HG03378 (cell line): Measurements from ENCODE around the gene BORCS6.

Experiments used
- ATAC-seq: cut with Tn5 transposase; IDR thresholded peaks from one replicate; pipeline ENCODE4 v1.9.1; 2021; ENCODE audit warnings: mild to moderate bottlenecking, moderate library complexity; ENCODE audit not compliant: unreplicated experiment

The BORCS6 gene

DNA sequence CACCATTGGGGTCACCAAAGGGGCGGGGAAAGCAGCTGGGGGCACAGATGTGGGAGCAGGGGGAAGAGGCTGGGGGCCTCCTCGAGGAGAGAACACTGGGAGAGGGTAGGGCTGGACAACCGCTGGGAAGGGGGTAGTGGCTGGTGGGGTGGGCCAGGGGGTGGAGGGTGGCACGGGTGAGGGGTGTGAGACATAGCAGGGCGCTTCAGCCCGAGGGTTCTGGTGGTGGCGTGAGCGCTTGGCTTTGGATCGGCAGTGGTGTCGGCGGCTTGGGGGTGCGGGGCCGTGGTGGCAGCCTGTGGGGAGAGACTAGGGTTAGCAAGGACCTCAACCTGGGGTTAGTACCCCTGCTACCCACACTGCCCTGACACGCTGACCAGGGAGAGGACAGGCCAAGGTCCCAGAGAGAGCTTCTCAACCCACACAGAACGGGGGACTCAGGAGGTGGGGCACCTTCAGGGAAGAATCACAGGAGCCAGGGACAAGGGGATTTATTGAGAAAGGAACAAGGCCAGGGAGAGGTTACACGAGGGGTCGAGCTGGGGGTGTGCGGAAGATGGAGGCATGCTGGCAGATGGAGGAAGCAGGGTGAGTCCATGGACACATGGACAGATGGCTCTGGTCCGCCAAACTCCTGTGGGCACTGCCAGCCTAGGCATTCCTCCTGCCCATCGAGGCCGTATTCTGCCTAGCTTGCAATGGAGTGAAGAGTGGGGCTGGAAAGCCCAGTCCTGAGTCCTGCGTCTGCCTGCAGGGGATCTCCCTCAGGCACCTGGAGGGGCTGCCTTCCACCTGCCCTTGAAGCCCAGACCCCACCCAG lies 46.2 kb downstream of the BORCS6 start:
- no peak for ATAC-seq

GRCh38 chr17:8142887-8143580 lies 46.9 kb downstream of the BORCS6 start:
- no peak for ATAC-seq

DNA sequence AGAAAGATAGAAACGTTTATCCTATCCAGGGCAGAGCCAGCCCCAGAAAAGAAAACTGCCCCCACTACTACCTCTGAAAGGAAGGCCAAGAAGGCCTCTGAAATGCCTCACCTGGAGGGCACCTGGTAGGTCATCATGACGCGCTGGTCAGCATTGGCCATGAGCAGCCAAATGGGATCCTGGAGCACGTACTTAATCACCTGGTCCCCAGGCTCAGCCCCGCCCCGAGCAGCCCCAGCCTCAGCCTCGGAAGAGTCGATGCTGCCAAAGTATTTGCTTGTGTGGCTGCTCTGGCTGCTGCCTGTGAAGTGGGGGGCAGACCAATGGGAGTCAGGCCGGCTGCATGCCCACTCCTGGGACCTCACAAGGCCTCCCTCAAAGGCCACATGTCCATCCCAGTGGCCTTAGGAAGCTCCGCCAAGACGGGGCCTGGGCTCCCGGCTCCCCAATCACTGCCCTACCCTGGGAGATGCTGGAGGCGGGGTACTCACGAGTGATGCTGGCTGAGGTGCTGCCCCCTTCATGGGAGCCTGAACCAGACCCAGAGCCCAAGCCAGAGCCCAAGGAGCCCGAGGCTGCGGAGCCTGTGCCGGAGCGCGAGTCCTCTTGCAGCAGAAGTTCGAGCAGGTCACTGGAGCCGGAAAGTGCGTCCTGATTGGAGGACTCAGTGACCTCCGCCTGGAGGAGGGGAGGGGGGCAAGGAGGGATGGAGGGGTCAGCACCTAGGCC lies 47.7 kb downstream of the BORCS6 start:
- ATAC-seq: no peak

- ATAC-seq: no peak
Observed at GRCh38 chr17:8141741-8142140, 48.2 kb downstream of the BORCS6 start.

DNA sequence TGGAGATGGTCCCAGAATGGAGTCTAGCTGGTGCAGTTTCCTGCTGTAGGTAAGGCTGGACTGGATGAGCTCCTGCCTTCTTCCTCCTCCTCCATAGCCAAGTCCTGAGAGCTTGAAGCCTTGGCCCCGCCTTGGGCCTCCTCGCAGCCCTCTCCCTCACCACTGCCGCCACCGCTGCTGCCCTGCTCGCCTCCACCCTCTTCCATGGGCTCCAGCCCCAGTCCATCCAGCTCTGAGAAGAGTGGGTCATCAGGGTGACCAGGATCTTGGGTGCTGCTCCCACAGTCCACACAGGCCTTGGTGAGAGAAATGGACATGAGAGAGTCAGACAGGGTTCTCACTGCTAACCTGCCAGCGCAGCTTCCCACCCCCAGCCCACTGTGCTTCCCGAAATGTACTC lies 48.9 kb downstream of the BORCS6 start:
- no peak for ATAC-seq

DNA sequence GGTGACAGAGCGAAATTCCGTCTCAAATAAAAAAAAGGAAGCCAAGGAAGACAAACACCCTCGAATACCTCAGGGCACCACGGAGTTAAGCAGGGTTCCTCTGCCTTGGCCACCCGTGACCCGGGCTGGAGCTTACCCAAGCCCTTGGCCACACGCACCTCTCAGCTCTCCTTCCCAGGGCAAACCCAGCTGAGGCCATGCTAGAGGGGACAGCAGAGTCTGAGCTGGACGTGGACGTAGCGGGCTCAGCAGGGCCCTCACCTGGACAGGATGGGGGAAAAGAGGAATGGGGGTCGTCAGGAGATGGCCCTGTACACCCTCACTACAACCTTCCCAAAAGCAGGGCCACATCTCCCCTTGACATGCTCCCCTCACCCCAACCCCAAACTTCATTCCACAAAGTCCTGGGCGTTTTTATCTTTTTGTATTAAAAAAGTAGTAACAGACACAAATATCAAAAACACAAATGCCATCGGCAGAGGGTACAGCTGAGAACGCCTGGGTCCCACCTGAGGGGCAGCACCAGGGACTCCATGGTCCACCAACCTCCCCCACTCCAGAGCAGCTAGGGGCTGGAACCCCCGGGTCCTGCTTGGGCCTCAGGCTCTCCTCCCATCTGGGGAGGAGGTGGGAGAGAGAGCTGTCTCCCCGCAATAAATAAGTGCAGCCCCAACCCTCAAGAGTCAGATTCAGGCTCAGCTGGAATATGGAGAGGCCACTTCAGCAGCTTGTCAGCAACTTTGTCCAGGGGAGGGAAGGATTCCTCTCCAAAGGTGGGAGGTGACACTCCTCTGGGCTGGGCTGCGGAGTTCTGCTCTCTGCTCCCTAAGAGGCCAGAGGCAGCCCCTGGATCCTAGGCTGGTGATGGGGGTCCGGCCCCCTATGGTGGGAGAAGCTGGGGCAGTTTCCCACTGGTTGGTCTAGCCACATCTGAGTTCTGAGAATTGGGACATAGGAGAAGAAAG lies 49.6 kb downstream of the BORCS6 start:
- no peak for ATAC-seq

DNA sequence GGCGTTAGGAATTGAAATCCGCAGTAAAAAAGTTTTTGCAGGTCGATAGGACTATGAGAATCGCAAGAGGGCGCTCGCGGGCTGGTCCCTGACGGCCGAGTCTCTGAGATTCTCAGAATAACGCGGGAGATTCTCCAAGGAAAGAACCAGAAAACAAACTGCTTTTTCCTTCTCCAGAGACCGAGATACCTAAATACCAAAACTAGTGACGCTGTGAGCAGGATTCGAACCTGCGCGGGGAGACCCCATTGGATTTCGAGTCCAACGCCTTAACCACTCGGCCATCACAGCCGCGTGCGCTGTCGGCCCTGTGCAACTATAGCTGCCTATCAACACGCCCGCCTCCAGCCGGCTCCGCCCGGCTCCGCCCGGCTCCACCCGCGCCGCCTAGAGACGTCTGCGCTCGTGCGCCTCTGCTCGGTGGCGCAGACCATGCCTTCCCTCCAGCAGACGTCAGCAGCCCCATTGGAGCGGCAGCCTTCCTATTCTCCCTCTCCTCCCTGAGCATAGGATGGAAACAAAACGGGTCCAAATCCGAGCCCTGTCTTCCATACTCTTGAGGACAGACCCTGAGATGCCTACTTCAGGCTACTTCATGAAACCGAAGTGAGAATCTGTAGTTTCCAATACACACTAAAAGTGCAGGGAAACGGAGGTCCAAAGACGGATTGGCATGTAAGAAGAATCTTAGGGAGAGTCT lies 51.2 kb downstream of the BORCS6 start:
- peak; percentile 62 for ATAC-seq

GRCh38 chr17:8138374-8138671 lies 51.7 kb downstream of the BORCS6 start:
- no peak for ATAC-seq
